ENCODE data around the gene POP7.
"Not testable (repeated sequence)": the region's sequence is repeated elsewhere in the genome, so short reads cannot be mapped to it uniquely, and the experiment has no call there.

The POP7 gene

DNA sequence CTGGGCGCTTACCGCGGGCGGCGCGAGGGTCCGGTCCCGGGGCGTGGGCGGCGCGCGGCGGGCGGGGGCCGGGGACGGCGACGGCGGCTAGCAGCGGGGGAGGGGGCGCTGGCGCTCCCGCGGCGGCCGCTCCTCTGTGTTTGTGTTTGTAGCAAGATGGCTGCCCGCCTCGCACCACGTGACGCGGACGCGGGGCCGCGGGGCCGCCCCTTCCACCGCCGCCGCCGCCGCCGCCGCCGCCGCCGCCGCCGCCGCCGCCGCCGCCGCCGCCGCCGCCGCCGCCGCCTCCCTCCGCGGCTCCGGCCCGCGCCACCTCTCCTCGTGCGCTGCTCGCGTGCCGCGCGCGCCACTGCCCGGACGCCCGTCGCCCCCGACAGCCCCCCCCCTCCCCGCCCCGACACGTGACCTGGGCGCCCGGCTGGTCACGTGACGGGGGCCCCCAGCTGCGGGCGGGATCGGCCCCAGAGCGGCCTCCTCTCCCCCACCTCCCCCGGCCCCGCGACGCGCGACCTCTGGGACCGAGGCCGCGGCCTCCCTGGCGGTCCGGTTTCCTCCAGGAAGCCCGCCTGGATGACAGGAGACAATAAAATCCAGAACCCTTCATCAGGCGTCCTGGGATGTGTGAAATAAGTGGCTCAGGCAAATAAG is 11.7 kb upstream of the POP7 start, which contains the start of gene GIGYF1:
TSS of gene GIGYF1 (minus strand) at position 153 of the 648 bp plus-strand sequence. CDS start 6,012 bp downstream, outside the sequence.
- peak within 1 kb of the TSS; percentile 73 to 74 for H3K4me3 ChIP-seq (replicated peaks in 1 of 2; ENCODE audit: low read depth in 2 of 2, low read length in 2 of 2)
- TF ChIP-seq, protein P1, sequence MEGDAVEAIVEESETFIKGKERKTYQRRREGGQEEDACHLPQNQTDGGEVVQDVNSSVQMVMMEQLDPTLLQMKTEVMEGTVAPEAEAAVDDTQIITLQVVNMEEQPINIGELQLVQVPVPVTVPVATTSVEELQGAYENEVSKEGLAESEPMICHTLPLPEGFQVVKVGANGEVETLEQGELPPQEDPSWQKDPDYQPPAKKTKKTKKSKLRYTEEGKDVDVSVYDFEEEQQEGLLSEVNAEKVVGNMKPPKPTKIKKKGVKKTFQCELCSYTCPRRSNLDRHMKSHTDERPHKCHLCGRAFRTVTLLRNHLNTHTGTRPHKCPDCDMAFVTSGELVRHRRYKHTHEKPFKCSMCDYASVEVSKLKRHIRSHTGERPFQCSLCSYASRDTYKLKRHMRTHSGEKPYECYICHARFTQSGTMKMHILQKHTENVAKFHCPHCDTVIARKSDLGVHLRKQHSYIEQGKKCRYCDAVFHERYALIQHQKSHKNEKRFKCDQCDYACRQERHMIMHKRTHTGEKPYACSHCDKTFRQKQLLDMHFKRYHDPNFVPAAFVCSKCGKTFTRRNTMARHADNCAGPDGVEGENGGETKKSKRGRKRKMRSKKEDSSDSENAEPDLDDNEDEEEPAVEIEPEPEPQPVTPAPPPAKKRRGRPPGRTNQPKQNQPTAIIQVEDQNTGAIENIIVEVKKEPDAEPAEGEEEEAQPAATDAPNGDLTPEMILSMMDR (IDR thresholded peaks at IDR 0.05; ENCODE audit: low read depth, low read length), result no peak
- peak; percentile 52 to 72 for DNase-seq (ENCODE audit: low read depth in 2 of 2)

DNA sequence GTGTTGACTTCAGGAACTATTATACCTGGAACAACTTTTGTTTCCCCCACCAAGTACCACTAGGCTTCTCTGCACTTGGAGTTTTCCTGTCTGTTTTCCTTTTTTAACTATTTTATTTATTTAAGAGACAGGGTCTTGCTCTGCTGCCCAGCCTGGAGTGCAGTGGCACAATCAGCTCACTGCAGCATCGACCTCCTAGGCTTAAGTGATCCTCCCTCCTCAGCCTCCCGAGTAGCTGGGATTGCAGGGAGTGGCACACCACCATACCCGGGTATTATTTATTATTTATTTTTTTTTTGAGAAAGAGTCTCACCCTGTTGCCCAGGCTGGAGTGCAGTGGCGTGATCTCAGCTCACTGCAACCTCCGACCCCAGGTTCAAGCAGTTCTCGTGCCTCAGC is 9.8 kb upstream of the POP7 start:
- DNase-seq (ENCODE audit: low read depth in 2 of 2), result no peak
- TF ChIP-seq, protein P1 (IDR thresholded peaks at IDR 0.05; ENCODE audit: low read depth, low read length), result no peak
- no peak overlapping the region for H3K4me3 ChIP-seq (replicated peaks in 1 of 2; ENCODE audit: low read depth in 2 of 2, low read length in 2 of 2)

DNA sequence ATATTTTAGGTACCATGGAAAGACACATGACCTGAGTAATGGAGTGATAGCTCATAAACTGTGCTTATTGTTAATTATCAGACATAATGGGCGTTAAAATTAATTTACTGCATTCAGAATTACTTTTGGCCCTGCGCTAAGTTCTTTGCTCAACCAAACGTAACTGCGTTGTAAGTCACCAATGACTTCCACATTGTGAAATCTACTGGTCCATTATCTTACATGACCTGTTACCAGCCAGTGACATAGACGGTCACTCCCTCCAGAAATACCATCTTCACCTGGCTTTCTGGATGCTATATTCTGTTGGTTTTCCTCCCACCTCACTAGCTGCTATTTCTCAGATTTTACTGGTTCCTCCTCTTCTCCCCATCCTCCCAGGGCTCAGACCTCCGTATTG is 6.9 kb upstream of the POP7 start:
- DNase-seq (ENCODE audit: low read depth in 2 of 2), result no peak
- TF ChIP-seq, protein P1 (IDR thresholded peaks at IDR 0.05; ENCODE audit: low read depth, low read length), result no peak
- H3K4me3 ChIP-seq (replicated peaks in 1 of 2; ENCODE audit: low read depth in 2 of 2, low read length in 2 of 2), result no peak overlapping the region

DNA sequence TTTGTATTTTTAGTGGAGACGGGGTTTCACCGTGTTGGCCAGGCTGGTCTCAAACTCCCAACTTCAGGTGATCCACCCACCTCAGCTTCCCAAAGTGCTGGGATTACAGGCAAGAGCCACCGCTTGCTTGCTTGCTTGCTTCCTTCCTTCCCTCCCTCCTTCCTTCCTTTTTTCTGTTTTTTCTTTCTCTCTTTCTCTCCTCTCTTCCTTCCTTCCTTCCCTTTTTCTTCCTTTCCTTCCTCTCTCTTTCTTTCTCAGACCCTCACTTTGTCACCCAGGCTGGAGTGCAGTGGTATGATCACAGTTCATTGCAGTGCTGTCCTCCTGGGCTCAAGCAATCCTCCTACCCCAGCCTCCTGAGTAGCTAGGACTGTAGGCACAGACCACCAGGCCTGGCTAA is 4.8 kb upstream of the POP7 start:
- H3K4me3 ChIP-seq (replicated peaks in 1 of 2; ENCODE audit: low read depth in 2 of 2, low read length in 2 of 2); DNase-seq (ENCODE audit: low read depth in 2 of 2): not testable (repeated sequence)

DNA sequence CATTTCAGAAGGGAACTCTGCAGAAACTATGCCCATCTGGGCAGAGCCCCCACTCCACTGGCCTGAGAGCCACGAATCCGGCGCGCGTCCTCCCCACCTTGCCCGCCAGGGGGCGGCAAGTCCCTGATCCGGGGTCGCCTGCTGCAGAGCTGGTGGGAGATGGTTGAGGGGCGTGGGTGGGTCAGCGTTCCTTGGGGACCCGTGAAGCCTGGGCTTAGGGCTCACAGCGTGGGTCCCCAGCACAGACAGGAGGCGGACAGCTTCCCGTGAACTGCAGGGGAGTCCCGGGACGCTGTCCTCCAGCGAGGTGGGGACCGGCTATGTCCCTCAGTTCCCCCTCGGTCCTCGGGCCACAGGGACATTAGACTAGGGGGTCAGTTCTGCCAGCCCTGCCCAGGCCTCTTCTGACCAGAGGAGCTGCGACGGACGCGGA is 585 bp upstream of the POP7 start:
- TF ChIP-seq, protein P1 (IDR thresholded peaks at IDR 0.05; ENCODE audit: low read depth, low read length), result peak; percentile 94
- peak overlapping the region; percentile 91 to 96 for H3K4me3 ChIP-seq (replicated peaks in 1 of 2; ENCODE audit: low read depth in 2 of 2, low read length in 2 of 2)
- DNase-seq (ENCODE audit: low read depth in 2 of 2), result peak; percentile 75 to 76

DNA sequence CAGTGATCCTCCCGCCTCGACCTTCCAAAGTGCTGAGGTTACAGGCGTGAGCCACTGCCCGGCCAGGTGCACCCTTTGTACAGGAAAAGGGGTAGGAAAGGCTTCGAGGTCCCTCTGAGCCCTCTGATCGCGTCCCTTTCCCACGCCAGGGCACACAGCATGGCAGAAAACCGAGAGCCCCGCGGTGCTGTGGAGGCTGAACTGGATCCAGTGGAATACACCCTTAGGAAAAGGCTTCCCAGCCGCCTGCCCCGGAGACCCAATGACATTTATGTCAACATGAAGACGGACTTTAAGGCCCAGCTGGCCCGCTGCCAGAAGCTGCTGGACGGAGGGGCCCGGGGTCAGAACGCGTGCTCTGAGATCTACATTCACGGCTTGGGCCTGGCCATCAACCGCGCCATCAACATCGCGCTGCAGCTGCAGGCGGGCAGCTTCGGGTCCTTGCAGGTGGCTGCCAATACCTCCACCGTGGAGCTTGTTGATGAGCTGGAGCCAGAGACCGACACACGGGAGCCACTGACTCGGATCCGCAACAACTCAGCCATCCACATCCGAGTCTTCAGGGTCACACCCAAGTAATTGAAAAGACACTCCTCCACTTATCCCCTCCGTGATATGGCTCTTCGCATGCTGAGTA is 871 bp downstream of the POP7 start:
- no peak for DNase-seq (ENCODE audit: low read depth in 2 of 2)
- TF ChIP-seq, protein P1 (IDR thresholded peaks at IDR 0.05; ENCODE audit: low read depth, low read length), result no peak
- peak overlapping the region; percentile 91 to 96 for H3K4me3 ChIP-seq (replicated peaks in 1 of 2; ENCODE audit: low read depth in 2 of 2, low read length in 2 of 2)

DNA sequence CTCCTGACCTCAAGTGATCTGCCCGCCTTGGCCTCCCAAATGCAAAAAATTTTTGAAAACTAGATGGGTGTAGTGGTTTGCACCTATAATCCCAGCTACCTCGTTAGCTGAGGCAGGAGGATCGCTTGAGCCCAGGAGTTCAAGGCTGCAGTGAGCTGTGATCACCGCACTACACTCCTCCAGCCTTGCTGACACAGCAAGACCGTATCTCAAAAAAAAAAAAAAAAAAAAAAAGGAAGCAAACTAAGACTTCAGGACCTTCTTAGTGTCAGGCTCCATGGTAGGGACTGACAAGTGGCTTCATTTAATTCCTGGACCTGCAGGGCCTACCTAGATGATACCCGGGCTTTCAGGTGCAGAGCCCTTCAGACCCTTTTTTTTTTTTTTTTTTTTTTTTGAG is 2.5 kb downstream of the POP7 start:
- no peak overlapping the region for H3K4me3 ChIP-seq (replicated peaks in 1 of 2; ENCODE audit: low read depth in 2 of 2, low read length in 2 of 2)
- DNase-seq (ENCODE audit: low read depth in 2 of 2), result no peak
- TF ChIP-seq, protein P1 (IDR thresholded peaks at IDR 0.05; ENCODE audit: low read depth, low read length), result no peak

All from cardiac fibroblast (primary cell).